SK-N-MC (cell line): Measurements from ENCODE around the gene SEPTIN12.

Source experiments
- EZH2 ChIP-seq: fragments of 200-600 bp; sonication (generic); IDR thresholded peaks from one replicate; pipeline ENCODE4 v1.6.1; 2017; ENCODE audit warnings: antibody characterized with exemption
- FOXP2 ChIP-seq: optimal IDR thresholded peaks from 2 replicates; pipeline ENCODE3; 2011; ENCODE audit warnings: mild to moderate bottlenecking, moderate library complexity; ENCODE audit not compliant: insufficient read depth; ENCODE audit errors: extremely low read length, control extremely low read depth
- POLR2AphosphoS5 ChIP-seq: IDR thresholded peaks from 2 replicates; pipeline ENCODE4 v1.6.1; 2012; ENCODE audit warnings: mild to moderate bottlenecking, low read depth, low read length, borderline replicate concordance

DNA sequence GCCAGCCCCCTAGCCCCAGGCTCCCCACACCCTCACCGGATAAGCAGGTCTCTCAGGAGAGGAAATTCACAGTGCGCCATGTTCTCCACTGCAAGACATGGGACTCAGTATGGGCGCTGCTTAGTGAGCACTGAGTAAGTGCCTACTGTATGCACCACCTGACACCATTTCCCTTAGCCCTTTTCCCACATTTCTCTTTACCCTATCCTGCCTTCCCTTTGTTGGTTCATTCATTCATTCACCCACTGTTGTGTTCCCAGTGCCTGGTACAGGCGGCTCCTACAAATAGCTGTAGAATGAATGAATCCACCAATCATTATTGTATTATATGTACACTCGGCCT lies 10.1 kb downstream of the SEPTIN12 start:
- no peak for TF ChIP-seq EZH2
- TF ChIP-seq POLR2AphosphoS5, result no peak
- TF ChIP-seq FOXP2, result no peak
